ENCODE data around the gene MPG. TPM values are rescaled to one million over a fixed set of nuclear protein-coding genes. Genes with fewer than 3 reads are reported as not detected.

Gene MPG
- polyA plus RNA-seq, 2 of the 4 experiments (the other 2 are of a cell fraction) = 25.5 to 54.3 TPM

DNA sequence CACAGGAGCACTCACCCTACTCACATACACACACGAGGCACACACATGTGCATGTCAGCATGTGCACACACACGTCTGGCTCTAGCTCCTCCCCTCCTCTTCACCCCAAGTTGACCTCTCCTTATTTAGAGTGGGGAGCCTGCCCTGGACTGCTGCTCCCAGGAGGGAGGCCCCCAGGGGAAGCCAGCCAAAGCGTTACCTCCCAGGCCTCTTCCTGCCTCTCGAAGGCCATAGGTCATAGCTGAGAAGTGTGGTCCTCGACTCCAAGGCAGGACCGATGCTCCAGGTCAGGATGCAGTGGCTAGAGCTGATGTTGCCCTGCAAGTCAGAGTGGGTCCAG, 43.4 kb upstream of the MPG start (continued):
- TF ChIP-seq, protein P1, sequence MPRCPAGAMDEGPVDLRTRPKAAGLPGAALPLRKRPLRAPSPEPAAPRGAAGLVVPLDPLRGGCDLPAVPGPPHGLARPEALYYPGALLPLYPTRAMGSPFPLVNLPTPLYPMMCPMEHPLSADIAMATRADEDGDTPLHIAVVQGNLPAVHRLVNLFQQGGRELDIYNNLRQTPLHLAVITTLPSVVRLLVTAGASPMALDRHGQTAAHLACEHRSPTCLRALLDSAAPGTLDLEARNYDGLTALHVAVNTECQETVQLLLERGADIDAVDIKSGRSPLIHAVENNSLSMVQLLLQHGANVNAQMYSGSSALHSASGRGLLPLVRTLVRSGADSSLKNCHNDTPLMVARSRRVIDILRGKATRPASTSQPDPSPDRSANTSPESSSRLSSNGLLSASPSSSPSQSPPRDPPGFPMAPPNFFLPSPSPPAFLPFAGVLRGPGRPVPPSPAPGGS (IDR thresholded peaks at IDR 0.05) = no peak

DNA sequence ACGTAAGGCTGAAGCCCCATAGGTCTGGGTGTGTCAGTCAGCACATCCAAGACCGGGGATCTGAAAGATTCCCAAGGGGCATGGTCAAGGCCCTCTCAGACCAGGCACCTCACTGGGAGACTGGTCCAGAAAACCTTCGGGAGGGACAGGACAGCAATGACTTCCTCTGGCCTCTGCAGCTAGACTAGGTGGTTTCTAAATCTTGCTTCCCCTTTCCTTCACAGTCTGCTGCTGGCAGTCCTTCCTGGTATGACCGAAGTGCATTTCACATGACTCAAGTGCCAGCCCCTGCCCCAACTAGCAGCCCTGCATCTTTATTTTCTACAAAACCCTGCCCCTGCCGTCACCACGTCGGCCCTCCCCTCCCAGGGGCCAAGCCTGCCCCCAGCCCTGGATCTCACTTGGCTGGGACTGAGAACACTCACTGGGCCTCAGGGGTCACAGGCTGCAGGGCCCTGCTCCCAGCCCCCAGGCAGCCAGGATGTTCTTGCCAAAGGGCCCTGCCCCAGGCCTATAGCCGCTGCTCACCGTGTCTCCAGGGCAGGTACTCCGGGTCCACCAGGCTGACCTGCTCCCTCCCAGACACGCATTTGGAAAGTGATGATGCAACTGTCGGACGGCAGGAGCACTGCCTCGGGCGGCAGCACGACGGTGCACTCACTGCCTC, 42.9 kb upstream of the MPG start:
- POLR2A ChIA-PET = no interaction called here
- FAIRE-seq = no peak
- CTCF ChIA-PET = interaction anchor here (1.6 to 1.8 kb wide), 2 partner anchors 30 to 61 kb away, joined by 3 read pairs; no protein-coding TSS in a partner anchor

DNA sequence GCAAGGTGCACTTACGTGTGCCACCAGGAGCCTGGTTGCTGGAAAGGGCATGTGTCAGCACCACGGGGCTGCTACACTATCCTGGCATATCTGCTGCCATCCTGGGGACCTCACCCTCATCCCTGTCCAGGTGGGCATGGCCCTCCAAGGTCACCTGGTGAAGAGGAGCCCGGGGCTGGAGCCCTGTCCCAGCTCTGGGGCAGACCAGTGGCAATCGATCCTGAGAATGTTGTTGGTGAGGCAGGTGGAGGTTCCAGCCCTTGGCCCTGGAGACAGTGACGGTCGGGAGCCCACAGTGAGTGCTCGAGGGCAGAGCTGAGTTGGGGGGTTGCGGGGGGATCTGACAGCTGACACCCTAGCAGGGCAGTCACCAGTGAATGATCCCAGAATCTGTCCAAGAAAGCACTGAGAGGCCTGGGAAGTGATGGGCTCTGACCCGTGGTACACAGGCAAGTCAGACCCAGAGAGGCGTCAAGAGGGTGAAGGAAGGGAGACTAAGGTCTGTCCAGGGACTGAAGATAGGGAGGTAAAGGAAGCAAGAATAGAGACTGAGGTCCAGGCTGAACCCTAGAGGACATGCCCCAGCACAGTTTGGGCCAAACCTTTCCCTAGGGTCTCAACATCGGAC, 42.2 kb upstream of the MPG start:
- ATAC-seq = peak in 1 of 2 experiments; percentile 17; a peak in 3 of 6 replicates
- no peak overlapping the region for H3K4me2 ChIP-seq
- TF ChIP-seq CEBPB (IDR thresholded peaks at IDR 0.05) (no peak), RCOR1 (IDR thresholded peaks at IDR 0.05; ENCODE audit: low read depth, low read length) (no peak), POLR2A (IDR thresholded peaks at IDR 0.05; ENCODE audit: low read length) (no peak), CBX2 (IDR thresholded peaks at IDR 0.05; ENCODE audit: borderline replicate concordance, low read depth) (no peak), CHD4 (IDR thresholded peaks at IDR 0.05; ENCODE audit: borderline replicate concordance) (no peak), HEYL (CRISPR knock-in tag; IDR thresholded peaks at IDR 0.05) (no peak)
- TF ChIP-seq, protein P2, sequence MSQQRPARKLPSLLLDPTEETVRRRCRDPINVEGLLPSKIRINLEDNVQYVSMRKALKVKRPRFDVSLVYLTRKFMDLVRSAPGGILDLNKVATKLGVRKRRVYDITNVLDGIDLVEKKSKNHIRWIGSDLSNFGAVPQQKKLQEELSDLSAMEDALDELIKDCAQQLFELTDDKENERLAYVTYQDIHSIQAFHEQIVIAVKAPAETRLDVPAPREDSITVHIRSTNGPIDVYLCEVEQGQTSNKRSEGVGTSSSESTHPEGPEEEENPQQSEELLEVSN (IDR thresholded peaks at IDR 0.05; ENCODE audit: borderline replicate concordance, low read depth) = no peak
- TF ChIP-seq, protein P1 (IDR thresholded peaks at IDR 0.05) = no peak
- CTCF ChIA-PET = interaction anchor here (0.6 to 1.6 kb wide), 2 partner anchors 18 to 61 kb away, joined by 3 read pairs; partner anchors contain the start of genes POLR3K and SNRNP25
- no peaks in the 10 kb centered on the region for H3K9me3 ChIP-seq
- no peak overlapping the region for H3K27ac ChIP-seq
- H3K4me3 ChIP-seq = no peak overlapping the region
- 97% methylated on average over 7 of the region's 11 CpGs for WGBS (ENCODE audit: missing lambda C conversion rate)
- no peaks in the 10 kb centered on the region for H3K4me1 ChIP-seq
- no peak for FAIRE-seq
- DNase-seq (ENCODE audit: low read depth in 1 of 2, low spot score in 1 of 2) = no peak
- POLR2A ChIA-PET = no interaction called here

More for the DNA sequence above, 42.9 kb upstream of the MPG start:
- DNase-seq (ENCODE audit: low read depth in 1 of 2, low spot score in 1 of 2) = no peak
- no peak overlapping the region for H3K4me2 ChIP-seq
- TF ChIP-seq SMC3 (IDR thresholded peaks at IDR 0.05) = no peak
- TF ChIP-seq HDAC2 (IDR thresholded peaks at IDR 0.05) = no peak
- TF ChIP-seq RARB (CRISPR knock-in tag; IDR thresholded peaks at IDR 0.05) = no peak
- no peak for TF ChIP-seq ZSCAN20 (CRISPR knock-in tag; IDR thresholded peaks at IDR 0.05)
- TF ChIP-seq MAFK (IDR thresholded peaks at IDR 0.05; ENCODE audit: partially characterized antibody) = no peak
- no peak for TF ChIP-seq EHMT2 (IDR thresholded peaks at IDR 0.05; ENCODE audit: low read depth)
- no peak for TF ChIP-seq RCOR1 (IDR thresholded peaks at IDR 0.05; ENCODE audit: low read depth, low read length)
- WGBS (ENCODE audit: missing lambda C conversion rate) = 86% methylated on average over 13 of the region's 17 CpGs
- peak in 1 of 2 experiments; percentile 14; a peak in 4 of 6 replicates for ATAC-seq
- no peak overlapping the region for H3K4me3 ChIP-seq
- no peaks in the 10 kb centered on the region for H3K4me1 ChIP-seq
- no peak overlapping the region for H3K27ac ChIP-seq
- H3K9me3 ChIP-seq = no peaks in the 10 kb centered on the region

DNA sequence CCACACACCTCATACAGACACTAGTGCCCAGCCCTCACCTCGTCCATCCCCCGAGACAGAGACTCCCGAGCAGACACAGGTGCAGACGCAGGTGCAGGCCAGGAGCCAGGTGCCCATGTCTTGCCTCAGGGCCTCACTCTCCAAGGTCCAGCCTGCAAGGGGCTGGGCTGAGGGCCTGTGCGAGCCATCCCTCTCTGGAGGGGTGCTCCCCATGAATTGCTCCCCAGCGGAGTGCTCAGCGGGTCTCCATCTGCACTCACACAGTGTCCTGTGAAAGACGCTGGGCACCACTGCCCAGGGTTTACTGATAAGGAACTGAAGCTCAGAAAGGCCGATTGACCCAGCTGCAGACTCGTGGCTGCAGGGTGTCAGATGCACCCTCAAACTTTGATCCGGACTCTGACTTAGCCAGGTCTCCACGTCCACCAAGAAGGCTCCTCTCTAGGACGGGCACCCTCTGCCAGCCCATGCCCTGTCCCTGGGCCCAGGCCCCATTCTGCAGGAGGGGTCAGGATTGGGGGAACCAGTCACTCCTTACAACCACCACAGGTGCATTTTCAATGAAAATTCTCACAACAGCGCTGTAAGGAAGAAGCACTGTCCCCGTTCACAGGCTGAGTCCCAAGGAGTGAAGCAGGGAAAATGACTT, 41.6 kb upstream of the MPG start:
- Histone ChIP-seq H3K4me1 (no peaks in the 10 kb centered on the region), H3K4me2 (no peak overlapping the region), H3K4me3 (no peak overlapping the region), H3K9me3 (no peaks in the 10 kb centered on the region), H3K27ac (no peak overlapping the region)
- TF ChIP-seq POLR2AphosphoS2 (conservative IDR thresholded peaks at IDR 0.05; ENCODE audit: low read length) = no peak
- TF ChIP-seq CBX8 (IDR thresholded peaks at IDR 0.05) = no peak
- TF ChIP-seq, protein P3, sequence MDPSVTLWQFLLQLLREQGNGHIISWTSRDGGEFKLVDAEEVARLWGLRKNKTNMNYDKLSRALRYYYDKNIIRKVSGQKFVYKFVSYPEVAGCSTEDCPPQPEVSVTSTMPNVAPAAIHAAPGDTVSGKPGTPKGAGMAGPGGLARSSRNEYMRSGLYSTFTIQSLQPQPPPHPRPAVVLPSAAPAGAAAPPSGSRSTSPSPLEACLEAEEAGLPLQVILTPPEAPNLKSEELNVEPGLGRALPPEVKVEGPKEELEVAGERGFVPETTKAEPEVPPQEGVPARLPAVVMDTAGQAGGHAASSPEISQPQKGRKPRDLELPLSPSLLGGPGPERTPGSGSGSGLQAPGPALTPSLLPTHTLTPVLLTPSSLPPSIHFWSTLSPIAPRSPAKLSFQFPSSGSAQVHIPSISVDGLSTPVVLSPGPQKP (IDR thresholded peaks at IDR 0.05; ENCODE audit: low read depth, low read length) = no peak
- TF ChIP-seq, protein P4, sequence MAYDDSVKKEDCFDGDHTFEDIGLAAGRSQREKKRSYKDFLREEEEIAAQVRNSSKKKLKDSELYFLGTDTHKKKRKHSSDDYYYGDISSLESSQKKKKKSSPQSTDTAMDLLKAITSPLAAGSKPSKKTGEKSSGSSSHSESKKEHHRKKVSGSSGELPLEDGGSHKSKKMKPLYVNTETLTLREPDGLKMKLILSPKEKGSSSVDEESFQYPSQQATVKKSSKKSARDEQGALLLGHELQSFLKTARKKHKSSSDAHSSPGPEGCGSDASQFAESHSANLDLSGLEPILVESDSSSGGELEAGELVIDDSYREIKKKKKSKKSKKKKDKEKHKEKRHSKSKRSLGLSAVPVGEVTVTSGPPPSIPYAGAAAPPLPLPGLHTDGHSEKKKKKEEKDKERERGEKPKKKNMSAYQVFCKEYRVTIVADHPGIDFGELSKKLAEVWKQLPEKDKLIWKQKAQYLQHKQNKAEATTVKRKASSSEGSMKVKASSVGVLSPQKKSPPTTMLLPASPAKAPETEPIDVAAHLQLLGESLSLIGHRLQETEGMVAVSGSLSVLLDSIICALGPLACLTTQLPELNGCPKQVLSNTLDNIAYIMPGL (CRISPR knock-in tag; IDR thresholded peaks at IDR 0.05; ENCODE audit: borderline replicate concordance) = no peak
- TF ChIP-seq HOXA7 (CRISPR knock-in tag; IDR thresholded peaks at IDR 0.05) = no peak
- no peak for TF ChIP-seq HOXB5 (CRISPR knock-in tag; IDR thresholded peaks at IDR 0.05)
- no peak for TF ChIP-seq RFX5 (IDR thresholded peaks at IDR 0.05)
- TF ChIP-seq GATA3 (IDR thresholded peaks at IDR 0.05; ENCODE audit: borderline replicate concordance) = no peak
- no peak for TF ChIP-seq FOSB (CRISPR knock-in tag; IDR thresholded peaks at IDR 0.05)
- CTCF ChIA-PET = interaction anchor here (0.6 kb wide), 1 partner anchor 17 kb away, joined by 3 read pairs; the partner anchor contains the start of genes POLR3K and SNRNP25
- POLR2A ChIA-PET = no interaction called here
- FAIRE-seq = no peak
- ATAC-seq = no peak
- DNase-seq (ENCODE audit: low read depth in 1 of 2, low spot score in 1 of 2) = no peak
- 92% methylated on average over 13 of the region's 15 CpGs for WGBS (ENCODE audit: missing lambda C conversion rate)
